Measurements from ENCODE around the gene DLG5.

DLG5 gene

GRCh38 chr10:77819210-77820112 is 107.1 kb downstream of the DLG5 start:
- no peak for DNase-seq (ENCODE audit: low read depth)

- no peak for DNase-seq (ENCODE audit: low read depth)
These were observed 108.2 kb downstream of the DLG5 start for GRCh38 chr10:77818378-77818777.

- DNase-seq (ENCODE audit: low read depth), result no peak
These were observed 109.0 kb downstream of the DLG5 start for GRCh38 chr10:77817541-77817940.

GRCh38 chr10:77816311-77816710 is 110.2 kb downstream of the DLG5 start:
- no peak for DNase-seq (ENCODE audit: low read depth)

GRCh38 chr10:77812741-77813140 is 113.8 kb downstream of the DLG5 start:
- DNase-seq (ENCODE audit: low read depth), result no peak

- no peak for DNase-seq (ENCODE audit: low read depth)
These were observed 114.6 kb downstream of the DLG5 start for GRCh38 chr10:77811831-77812430.

GRCh38 chr10:77810446-77811335 is 115.9 kb downstream of the DLG5 start:
- DNase-seq (ENCODE audit: low read depth), result no peak

- DNase-seq (ENCODE audit: low read depth), result no peak
These were observed 117.2 kb downstream of the DLG5 start for GRCh38 chr10:77809336-77809735.

- DNase-seq (ENCODE audit: low read depth), result no peak
These were observed 118.8 kb downstream of the DLG5 start for GRCh38 chr10:77807706-77808105.

- DNase-seq (ENCODE audit: low read depth), result no peak
These were observed 119.9 kb downstream of the DLG5 start for GRCh38 chr10:77806511-77807157.

- no peak for DNase-seq (ENCODE audit: low read depth)
These were observed 120.9 kb downstream of the DLG5 start for GRCh38 chr10:77805676-77806075.

- DNase-seq (ENCODE audit: low read depth), result no peak
These were observed 122.2 kb downstream of the DLG5 start for GRCh38 chr10:77804371-77804770.

- peak; percentile 24 for DNase-seq (ENCODE audit: low read depth)
These were observed 124.9 kb downstream of the DLG5 start for GRCh38 chr10:77801474-77802161.

GRCh38 chr10:77800738-77801266 is 125.8 kb downstream of the DLG5 start:
- DNase-seq (ENCODE audit: low read depth), result no peak

GRCh38 chr10:77800320-77800719 is 126.2 kb downstream of the DLG5 start:
- no peak for DNase-seq (ENCODE audit: low read depth)

- no peak for DNase-seq (ENCODE audit: low read depth)
These were observed 127.2 kb downstream of the DLG5 start for GRCh38 chr10:77799352-77799751.

GRCh38 chr10:77798940-77799339 is 127.6 kb downstream of the DLG5 start:
- DNase-seq (ENCODE audit: low read depth), result no peak

- no peak for DNase-seq (ENCODE audit: low read depth)
These were observed 130.1 kb downstream of the DLG5 start for GRCh38 chr10:77796311-77796915.

GRCh38 chr10:77795426-77796055 is 131.0 kb downstream of the DLG5 start:
- DNase-seq (ENCODE audit: low read depth), result no peak

All from GM04503 (cell line).